ENCODE measurements around the gene GNAO1.

DNA sequence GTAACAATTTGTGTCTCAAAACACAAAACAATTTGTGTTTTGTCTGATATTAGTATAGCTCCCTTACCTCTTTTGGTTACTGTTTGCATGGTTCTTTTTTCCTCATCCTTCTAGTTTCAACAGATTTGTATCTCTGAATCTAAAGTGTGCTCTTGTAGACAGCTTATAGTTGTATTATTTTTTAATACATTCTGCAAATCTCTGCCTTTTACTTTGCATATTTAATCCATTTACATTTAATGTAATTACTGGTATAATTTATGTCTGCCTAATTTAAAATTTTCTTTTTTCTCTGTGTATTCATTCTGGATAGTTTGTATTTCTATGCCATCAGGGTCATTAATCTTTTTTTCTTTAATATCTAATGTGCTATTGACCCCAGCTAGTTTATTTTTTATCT lies 9.9 kb upstream of the GNAO1 start:
- TF ChIP-seq ZFP3 (CRISPR knock-in tag; IDR thresholded peaks at IDR 0.05) = no peak
- TF ChIP-seq BACH2 (CRISPR knock-in tag; IDR thresholded peaks at IDR 0.05; ENCODE audit: borderline replicate concordance) = no peak
- TF ChIP-seq, protein P1, sequence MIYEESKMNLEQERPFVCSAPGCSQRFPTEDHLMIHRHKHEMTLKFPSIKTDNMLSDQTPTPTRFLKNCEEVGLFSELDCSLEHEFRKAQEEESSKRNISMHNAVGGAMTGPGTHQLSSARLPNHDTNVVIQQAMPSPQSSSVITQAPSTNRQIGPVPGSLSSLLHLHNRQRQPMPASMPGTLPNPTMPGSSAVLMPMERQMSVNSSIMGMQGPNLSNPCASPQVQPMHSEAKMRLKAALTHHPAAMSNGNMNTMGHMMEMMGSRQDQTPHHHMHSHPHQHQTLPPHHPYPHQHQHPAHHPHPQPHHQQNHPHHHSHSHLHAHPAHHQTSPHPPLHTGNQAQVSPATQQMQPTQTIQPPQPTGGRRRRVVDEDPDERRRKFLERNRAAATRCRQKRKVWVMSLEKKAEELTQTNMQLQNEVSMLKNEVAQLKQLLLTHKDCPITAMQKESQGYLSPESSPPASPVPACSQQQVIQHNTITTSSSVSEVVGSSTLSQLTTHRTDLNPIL (CRISPR knock-in tag; IDR thresholded peaks at IDR 0.05; ENCODE audit: low read depth) = no peak
- TF ChIP-seq RARB (CRISPR knock-in tag; IDR thresholded peaks at IDR 0.05) = no peak
- TF ChIP-seq ZC3H10 (CRISPR knock-in tag; IDR thresholded peaks at IDR 0.05) = no peak
- TF ChIP-seq ZFP30 (CRISPR knock-in tag; IDR thresholded peaks at IDR 0.05) = no peak
- TF ChIP-seq PPARA (CRISPR knock-in tag; IDR thresholded peaks at IDR 0.05; ENCODE audit: borderline replicate concordance) = no peak
- TF ChIP-seq, protein P2, sequence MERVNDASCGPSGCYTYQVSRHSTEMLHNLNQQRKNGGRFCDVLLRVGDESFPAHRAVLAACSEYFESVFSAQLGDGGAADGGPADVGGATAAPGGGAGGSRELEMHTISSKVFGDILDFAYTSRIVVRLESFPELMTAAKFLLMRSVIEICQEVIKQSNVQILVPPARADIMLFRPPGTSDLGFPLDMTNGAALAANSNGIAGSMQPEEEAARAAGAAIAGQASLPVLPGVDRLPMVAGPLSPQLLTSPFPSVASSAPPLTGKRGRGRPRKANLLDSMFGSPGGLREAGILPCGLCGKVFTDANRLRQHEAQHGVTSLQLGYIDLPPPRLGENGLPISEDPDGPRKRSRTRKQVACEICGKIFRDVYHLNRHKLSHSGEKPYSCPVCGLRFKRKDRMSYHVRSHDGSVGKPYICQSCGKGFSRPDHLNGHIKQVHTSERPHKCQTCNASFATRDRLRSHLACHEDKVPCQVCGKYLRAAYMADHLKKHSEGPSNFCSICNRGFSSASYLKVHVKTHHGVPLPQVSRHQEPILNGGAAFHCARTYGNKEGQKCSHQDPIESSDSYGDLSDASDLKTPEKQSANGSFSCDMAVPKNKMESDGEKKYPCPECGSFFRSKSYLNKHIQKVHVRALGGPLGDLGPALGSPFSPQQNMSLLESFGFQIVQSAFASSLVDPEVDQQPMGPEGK (CRISPR knock-in tag; IDR thresholded peaks at IDR 0.05; ENCODE audit: borderline replicate concordance) = no peak
